Inflammatory macrophage treated with lipopolysaccharide for 4 hours (primary cell): ENCODE data around the gene KCND3.

Source experiments
- DNase-seq: peaks from one replicate; pipeline ENCODE4 v3.0.0-alpha.2; 2020

KCND3 gene

DNA sequence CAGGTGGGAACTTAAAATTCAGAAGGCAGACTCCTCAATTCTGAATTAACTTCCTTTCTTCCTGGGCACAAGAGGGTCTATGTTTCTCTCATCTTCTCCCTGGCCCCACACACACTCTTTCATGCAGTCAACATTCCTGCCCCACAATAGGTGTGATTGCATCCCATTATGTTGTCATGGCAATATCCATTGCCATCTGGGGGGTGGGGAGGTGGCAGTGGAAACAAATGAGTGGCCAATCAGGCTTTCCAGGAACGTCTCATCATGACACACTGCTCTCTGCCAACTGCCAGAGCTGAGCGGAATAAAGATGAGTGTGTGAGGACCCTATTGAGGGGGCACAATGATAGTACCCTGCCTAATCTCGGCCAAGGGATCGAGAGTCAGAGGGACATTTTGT, 80.4 kb downstream of the KCND3 start:
- no peak for DNase-seq

DNA sequence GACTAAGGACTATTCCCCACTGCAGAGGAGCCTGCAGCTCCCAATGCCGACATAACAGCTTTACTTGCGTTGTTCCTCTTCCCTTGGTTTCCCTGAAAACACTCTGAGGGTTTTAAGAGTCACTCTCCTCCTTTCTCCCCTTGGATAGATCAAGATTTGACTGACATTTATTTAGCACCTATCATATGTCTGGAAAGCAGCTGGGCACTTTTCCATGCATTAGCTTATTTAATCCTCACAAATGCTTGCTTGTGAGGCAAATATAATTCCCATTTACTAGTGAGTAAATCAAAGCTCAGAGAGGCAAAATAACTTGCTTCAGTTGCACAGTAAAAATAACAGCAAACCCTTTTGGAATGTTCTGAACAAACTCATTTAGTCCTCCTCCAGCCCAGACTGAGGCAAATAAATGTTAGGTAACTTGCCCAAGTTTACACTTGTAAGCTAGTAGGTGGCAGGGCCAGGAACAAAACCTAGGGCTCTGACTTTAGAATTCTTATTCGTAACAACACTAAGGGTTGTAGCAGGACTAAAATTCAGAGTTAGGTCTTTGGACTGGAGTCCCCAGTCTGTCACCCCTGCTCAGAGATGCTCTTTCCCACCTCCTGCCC, 81.4 kb downstream of the KCND3 start:
- DNase-seq = no peak

DNA sequence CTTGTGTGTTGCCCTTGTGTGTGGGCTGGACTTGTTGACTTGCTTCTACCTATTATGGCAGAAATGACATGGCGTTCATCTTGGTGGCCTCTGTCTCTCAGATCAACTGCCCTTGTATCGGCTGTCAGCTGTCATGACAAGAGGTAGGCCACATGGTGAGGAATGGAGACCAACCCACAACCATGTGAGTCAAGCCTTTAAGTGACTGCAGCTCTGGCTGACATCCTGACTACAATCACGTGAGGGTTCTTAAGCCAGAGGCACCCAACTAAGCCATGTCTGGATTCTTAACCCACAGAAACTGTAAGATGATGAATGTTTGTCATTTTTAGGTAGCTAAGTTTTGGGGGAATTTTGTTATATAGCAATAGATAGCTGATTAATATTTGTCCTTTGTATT, 82.1 kb downstream of the KCND3 start:
- no peak for DNase-seq

DNA sequence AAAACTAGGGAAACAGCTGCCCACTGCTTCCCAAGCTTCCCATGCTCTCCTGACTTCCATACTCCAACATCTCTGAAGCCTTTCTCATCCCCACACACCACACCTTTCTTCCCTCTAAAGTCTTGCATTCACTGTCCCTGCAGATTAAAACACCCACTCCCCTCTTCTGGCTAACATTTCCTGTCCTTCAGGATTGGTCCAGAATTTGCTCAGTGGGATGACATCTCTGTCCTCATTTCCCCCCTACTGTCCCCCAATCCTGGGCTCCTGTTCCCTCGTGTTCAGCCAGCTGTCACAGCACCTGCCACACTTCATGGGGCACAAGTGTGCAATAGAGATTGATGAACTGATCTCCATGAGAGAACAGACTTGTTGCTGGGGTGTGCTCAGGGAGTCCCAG, 82.7 kb downstream of the KCND3 start:
- no peak for DNase-seq

DNA sequence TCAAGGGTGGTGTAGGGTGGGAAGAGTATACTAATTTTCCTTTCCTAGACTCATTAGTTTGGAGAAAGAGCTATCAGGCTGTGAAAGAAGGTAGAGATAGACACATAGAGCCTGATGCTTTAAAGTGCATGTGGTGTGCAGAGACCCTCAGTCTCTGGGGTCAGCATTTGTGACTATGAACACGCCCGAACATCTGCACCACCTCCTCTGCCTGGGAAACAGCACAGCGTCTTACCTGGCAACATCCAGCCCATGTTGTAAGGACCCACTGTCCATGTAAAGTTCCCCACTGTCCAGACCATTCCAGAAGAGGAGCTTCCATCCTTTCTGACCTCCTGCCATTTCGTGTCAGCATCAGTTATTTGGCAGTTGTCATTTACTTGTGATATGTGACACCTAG, 83.4 kb downstream of the KCND3 start:
- DNase-seq = no peak

DNA sequence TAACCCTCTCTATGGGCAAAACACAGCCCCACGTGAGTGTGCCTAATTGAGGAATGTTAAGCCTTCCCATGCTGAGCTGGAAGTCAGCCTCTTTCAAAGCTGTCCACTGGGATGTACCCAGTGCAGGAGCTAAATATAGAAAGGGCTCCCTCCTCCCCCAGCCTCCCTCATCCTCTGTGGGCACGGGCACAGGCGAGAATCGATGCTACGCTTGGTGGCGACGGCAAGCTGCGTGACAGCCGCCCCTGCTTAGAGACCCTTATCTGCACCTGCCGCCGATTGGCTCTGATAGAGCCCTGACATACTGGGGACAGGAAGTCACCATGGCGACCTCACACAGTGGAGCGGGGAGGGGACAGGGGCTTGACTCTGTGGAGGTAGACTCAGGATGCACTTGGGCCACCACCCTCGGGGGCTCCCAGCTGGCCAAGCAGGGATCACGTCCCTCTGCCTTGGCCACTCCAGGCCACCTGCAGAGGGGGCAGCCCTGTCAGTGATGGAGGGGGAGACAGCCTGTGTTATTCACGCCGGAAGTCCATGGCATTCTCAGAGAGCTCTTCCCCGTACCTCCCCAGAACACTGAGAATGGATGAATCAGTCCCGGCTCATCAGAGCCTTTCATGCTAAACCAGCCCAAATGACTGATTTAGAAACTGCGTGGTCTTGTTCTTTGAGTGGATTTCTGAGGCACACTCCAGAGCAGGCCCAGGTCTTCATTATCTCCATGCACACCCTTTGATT, 84.8 kb downstream of the KCND3 start:
- DNase-seq = no peak

DNA sequence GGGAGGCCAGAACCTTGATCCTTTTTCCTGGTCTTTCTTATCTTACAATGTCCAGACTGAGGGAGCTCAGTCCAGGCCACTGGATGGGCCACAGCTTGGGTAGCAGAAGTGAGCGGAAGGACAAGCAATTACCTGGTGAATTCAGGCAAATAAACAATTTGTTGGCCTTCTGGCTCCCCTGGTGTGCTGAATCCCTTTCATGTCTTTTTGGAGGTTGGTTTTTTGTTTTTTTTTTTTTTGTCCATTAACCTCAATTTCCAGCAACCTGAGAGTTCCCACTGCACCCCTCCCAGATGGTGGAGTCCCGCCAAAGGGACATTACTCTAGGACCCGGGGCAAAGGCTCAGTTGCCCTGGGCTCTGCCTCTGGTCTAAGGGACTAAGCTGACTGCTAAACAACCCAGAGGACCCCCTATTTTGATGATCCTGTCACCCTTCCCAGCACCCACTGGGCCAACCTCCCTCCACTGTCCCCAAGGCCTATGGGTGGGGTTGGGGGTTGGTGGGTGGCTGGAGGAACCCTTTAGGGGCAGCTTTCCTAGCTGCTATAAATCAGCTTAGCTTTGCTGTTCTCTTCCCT, 85.5 kb downstream of the KCND3 start:
- no peak for DNase-seq

DNA sequence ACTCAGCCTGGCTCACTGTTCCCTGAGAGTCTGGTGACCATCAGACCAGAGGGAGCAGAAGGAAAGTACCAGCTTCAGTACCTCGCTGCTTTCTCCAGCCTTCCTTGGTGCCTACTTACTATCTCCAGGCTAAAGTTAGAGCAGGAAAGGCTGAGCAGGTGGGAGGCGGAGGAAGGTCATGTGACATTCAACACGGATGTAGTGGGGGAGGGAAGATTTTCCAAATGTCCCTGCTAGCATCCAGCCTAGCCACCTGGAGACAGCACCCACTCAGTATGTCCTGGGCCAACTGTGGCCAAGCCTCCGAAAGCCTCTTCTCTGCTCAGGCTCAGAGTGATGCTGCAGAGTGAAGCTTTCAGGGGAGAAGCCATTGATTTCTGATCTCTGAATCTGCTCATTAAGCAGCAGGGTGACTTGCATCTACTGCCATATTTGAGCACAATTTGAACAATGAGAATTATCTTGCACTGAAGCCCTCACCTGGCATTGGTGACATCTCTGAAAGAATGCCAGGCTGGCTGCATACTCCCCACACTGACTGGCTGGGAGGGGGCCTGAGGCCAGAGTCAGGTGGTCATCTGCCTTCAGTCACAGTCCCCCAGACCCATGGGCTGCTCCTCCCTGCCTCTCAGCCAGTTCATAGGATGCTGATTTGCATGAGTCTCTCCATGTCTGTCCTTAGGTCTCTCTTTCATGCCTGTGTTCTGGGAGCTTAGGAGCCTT, 86.2 kb downstream of the KCND3 start:
- no peak for DNase-seq

DNA sequence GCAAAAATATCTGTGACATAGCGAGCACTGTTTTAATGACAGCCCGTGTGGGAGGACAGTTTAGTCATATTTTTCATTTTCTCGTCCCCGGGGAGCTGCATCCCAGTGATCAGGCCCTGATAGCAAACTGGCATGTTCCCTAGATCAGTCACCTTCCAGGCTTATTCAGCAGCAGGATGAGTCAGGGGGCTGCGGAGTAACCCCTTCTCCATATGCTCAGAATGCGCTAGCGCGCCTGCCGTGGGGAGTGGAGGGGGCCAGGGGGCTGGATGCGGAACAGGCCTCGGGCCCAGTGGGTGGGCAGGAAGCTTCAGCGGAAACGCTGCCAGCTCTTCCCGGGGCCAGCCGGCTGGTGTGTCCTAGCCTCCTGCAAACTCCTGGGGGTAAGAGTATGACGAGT, 94.0 kb downstream of the KCND3 start:
- no peak for DNase-seq

DNA sequence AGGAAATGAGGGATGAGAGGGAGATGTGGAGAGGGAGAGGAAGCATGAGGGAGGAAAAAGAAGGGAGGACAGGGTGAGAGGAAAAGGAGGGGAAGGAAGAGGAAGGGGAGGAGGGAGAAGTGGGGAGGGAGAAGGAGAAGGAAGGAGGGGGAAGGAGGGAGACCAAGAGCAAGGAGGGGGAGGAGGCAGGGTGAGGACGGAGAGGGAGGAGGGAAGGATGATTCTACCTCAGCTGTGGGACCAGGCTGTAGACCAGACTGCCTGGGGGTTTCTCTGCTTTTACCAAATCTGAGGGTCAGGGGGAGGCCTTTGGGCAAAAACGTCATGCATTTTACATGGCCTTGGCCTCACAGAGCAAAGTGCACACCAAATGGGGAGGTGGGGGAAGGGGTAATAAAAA, 94.5 kb downstream of the KCND3 start:
- DNase-seq = no peak

DNA sequence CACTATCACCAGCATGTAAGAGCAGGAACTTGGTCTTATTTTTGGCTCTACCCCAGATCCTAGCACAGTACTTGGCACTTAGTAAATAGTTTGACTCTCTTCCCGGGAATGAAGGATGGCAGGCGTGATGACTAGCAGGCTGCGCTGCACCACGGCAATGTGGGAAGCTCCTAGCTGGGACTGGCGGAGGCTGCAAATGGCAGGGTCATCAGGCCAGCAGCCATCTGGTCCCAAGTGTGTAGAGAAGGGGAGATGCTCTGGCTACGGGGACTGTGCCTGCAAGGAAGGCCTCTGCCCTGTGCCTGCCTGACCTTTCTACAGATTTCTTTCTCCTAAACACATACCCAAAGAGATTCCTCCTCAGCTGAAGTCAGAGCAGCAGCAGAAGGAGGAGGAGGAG, 95.0 kb downstream of the KCND3 start:
- no peak for DNase-seq

DNA sequence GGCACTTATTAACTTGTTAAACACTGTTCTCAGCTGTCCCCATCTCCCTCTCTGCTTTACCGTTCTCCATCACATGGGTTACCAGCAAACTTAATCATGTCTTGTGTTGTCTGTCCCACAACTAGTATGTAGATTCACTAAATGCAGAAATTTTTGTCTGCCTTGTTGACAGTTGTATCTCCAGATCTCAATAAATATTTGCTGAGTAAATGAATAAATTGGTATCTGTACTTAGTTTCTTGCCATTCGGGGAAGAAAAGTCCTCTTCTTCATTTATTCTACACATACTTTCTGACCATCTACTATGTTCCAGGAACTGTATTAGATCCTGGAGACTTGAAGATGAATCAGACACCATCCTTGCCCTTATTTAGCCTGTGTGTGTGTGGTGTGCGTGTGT, 97.9 kb downstream of the KCND3 start:
- DNase-seq = no peak

DNA sequence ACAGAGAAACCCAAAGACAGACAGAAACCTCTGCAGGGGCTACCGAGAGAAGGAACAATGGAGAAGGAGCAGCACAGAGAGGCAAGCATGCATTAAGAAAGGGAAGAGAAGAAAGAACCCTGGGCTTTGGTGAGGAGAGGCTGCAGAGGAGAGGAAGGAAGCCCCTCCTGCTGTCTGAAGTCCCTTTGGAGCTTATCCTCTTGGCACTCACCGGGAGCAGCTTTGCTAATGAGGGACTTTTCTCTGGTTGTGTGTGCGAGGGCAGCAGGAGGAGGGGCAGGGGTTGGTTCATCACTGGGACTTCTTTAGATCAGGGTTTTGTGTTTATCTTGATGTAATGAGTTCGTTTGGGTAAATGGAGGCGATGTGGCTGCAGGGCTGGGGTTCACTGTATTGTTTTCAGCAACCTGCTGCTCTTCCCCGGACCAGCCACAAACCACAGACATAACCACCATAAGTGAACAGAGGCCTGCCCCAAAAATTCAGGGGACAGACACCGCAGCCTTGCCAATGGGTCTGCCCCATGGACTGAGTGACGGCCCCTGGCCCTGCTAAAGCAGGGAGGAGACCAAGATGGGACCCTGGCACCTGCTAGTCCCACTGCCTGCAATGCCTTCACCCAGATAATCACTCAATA, 100.6 kb downstream of the KCND3 start:
- no peak for DNase-seq

DNA sequence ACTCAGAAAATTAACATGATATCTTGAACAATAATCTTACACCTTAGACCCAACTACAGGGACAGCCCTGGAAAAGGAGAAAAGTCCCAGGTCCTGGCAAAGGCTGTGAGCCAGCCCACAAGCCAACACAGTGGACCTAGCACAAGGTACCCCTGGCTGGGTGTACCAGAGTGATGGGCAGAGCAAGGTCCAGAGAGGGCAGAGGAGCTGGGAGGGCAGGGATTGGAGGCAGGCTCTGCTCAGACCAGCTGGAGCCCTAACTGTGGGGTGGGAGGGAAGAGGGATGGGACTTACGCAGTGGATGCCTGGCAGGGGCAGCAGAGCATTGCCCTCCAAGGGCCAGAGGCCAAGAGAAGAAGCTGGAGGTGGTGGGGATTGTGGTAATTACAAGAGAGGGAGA, 101.6 kb downstream of the KCND3 start:
- DNase-seq = no peak

DNA sequence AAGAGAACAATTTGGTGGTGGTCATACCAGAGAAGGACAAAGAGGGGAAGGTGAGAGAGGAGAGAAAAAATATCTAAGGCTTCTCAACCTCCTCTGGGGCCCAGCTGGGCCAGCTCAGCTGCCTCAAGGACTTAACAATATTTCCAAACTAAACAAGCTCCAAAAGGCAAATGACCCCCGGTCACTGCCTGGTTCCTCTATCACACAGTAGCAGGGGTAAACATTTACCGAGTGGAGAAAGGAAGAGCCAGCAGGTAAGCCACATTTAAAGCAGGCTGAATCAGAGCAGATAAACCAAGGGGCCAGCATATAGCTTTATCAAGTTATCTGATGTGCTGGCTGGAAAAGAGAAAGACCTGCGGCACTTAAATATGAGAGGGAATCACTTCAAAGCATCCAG, 102.1 kb downstream of the KCND3 start:
- no peak for DNase-seq

DNA sequence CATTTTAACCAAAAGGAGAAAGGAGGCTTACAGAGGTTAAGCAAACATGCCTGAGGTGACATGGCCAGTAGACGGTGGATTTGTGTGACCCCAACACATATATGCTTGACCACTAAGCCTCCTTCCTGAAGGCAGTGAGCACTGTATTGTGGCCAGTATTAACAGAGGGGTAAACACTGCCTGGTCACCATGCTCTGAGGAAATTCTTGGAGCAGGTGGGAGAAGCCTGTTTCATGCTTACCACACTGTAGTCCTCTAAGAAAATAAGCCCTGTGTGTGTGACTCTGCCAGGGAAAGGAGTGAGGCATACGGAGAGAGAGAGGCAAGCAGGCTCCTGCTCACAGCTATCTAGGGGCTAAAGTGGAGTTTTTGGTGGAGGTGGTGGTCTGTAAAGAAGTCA, 102.7 kb downstream of the KCND3 start:
- DNase-seq = no peak

DNA sequence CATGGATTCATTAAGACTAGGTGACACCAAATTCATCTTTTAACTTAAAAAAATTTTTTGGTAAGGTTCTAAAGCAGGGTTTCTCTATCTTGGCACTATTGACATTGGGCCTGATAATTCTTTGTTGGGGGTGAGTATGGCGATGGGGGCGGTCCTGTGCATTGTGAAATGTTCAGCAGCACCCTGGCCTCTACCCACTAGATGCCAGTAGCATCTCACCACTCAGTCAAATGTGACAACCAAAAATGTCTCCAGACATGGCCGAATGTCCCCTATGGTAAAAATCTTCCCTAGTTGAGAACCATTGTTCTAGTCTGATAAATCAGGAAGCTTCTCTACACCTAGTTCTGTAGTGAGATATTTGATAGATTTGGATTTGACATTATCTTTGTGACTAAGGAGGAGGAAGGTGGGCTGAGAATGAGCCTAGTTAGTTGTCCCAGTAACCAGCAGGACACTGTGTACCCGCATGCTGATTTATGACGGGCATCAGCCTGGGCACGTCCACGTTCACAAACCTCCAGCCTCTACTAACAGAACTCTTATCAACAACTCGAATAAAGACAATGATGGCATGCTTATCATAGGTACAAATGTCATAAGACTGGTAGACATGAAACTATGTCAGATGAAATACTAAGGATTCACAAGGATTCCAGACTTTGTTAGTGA, 104.6 kb downstream of the KCND3 start:
- DNase-seq = no peak

DNA sequence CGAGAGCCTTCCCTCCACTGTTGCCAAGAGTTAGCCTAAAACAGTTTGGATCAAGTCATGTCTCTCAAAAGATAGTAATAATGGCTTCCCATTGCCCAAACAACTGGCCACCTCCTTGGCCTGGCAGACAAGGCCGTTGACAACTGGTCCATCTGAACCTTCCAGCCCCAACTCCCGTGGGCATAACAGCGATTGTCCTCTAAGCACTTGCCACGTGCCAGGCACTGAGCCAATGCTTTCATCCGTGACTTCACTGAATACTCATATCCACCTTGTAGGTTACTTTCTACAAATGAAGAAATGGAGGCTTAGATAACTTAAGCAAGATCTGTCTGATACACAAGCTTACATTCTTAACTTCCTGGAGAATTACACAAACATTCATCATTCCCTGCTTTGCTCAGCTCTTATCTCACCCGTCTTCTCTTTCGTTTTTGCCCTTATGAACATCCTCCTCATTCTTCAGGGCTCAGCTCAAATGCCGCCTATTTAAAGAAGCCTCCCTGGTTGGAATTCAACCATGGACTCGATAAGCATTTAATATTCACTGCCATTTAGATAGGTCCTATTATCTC, 106.4 kb downstream of the KCND3 start:
- DNase-seq = no peak

DNA sequence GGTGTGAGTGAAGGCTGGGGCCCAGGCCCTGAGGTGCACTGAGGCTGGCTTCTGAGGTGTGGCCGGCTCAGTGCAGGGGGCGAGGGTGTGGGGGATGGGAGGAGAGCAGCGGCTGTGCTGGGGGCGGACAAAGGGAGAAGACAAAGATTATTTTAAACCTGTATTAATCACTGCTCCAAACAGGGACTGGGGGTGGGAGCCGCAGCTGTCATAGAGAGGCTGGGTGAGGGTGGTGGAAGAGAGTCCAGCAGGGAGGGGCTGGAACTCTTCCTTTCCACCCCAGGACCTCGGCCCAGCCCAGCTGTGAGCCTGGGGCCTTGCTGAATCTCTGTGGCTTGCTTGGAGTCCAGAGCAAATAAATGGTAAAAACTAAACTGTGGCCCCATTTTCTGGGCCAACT, 106.9 kb downstream of the KCND3 start:
- DNase-seq = no peak

DNA sequence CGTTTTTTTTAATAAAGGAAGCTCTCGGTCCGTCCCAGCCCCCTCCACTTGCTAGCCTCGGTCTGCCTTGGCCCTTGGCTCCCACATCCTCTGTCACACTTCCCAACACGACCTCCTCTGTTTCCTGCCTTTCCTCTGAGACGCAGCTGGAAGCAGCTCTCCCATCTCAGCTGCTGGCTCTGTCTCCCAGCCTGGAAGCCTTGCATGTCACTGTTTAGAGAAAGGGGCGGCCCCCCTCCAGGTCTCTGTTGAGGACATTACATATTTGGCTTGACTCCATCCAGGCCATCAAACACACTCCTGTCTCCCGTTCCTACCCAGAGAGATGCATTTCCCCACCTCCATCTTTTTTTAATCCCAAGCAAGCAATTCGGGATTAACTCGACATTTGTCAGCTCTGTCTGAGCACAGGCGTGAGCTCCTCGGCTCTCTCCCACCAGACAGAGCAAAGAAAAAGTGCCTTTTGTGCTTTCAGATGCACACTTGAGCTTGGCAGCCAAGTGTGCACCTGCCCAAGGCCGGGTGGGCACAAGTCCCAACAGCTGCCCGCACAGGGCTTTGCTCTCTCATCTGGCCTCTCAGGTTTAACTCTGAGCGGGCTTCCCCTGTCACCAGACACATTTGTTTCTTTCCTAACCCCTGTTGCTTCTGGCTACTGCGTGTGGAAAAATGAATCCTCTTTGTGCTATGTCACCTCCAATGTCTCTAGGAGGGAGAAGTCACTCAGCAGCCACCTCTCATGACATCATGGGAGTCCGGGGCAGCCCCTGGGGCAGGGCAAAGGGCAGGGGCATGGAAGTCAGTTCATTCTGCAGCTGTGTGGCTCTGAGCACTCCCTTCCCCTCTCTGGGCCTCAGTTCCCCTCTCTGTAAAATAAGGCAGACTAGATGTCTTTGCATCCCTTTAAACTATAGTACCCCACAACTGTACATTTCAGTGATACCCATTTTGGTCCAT, 108.3 kb downstream of the KCND3 start:
- no peak for DNase-seq

DNA sequence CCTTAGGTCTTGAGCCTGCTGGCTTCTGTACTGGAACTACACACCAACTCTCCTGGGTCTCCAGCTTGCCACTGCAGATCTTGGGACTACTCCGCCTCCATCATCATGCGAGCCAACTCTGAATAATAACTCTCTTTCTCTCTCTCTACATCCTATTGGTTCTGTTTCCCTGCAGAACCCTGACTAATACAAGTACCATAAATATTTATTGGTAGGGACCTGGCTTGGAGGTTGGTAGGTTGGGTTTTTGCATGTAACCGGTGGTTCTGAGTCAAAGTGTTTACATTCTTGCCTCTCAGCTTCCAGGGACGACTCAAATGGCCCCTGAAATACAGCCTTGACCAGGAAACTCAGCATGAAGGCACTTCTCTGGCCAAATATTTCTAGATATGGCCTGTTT, 110.4 kb downstream of the KCND3 start:
- DNase-seq = no peak
